Measurements from ENCODE around the gene LIMS4. TPM values are rescaled to one million over a fixed set of nuclear protein-coding genes. Genes with fewer than 3 reads are reported as not detected.
"Not testable (repeated sequence)": the region's sequence is repeated elsewhere in the genome, so short reads cannot be mapped to it uniquely, and the experiment has no call there.

Gene LIMS4
- total RNA-seq, result 1 to 10 TPM in 1 of 2 donors, under 1 TPM in 1; 0.55 to 3.2 TPM
- under 1 TPM; 0.54 to 0.98 TPM for polyA plus RNA-seq
- long read RNA-seq, donor 1, partial matches to known transcripts, result 0 of 1 reads
- long read RNA-seq, donor 1, other reads (novel, unspliced or antisense), result 0 of 1 reads
- long read RNA-seq, donor 2, result 0 reads
- long read RNA-seq, donor 3, result 0 reads
- long read RNA-seq, donor 4, result 0 reads
- long read RNA-seq, donor 5, result 0 reads

GRCh38 chr2:110472171-110473058 lies at the start of gene LIMS4:
Gene LIMS4 (minus strand): TSS chr2:110472816. CDS start chr2:110472778, 38 bp downstream.
- no CpG with 5 or more reads among the region's 29 CpGs for WGBS, 2 donors
- ATAC-seq (ENCODE audit: insufficient read depth, low FRiP score); H3K36me3 ChIP-seq (ENCODE audit: control insufficient read depth in 4 of 4, insufficient read depth in 4 of 4, low read length in 4 of 4); DNase-seq; H3K4me1 ChIP-seq (ENCODE audit: control insufficient read depth in 5 of 5, insufficient read depth in 5 of 5, low read length in 5 of 5); H3K27me3 ChIP-seq (ENCODE audit: control insufficient read depth in 3 of 3, insufficient read depth in 3 of 3, low read length in 2 of 3); H3K27ac ChIP-seq (ENCODE audit: low read depth in 1 of 2, low read length in 1 of 2); H3K9ac ChIP-seq (ENCODE audit: insufficient read depth in 1 of 2, low read length in 2 of 2); H3K9me3 ChIP-seq (ENCODE audit: control insufficient read depth in 4 of 4, insufficient read depth in 3 of 4, low read length in 3 of 4); H3K4me3 ChIP-seq: not testable (repeated sequence)

- not testable (repeated sequence) for H3K4me3 ChIP-seq; DNase-seq; H3K9me3 ChIP-seq (ENCODE audit: control insufficient read depth in 4 of 4, insufficient read depth in 3 of 4, low read length in 3 of 4); H3K27ac ChIP-seq (ENCODE audit: low read depth in 1 of 2, low read length in 1 of 2); H3K9ac ChIP-seq (ENCODE audit: insufficient read depth in 1 of 2, low read length in 2 of 2); H3K36me3 ChIP-seq (ENCODE audit: control insufficient read depth in 4 of 4, insufficient read depth in 4 of 4, low read length in 4 of 4); H3K4me1 ChIP-seq (ENCODE audit: control insufficient read depth in 5 of 5, insufficient read depth in 5 of 5, low read length in 5 of 5); H3K27me3 ChIP-seq (ENCODE audit: control insufficient read depth in 3 of 3, insufficient read depth in 3 of 3, low read length in 2 of 3)
- peak; percentile 75 for ATAC-seq (ENCODE audit: insufficient read depth, low FRiP score)
- WGBS, 2 donors, result no CpG with 5 or more reads among the region's 8 CpGs
Observed at GRCh38 chr2:110499755-110500377, 27.2 kb upstream of the LIMS4 start.

GRCh38 chr2:110496027-110496426 lies 23.4 kb upstream of the LIMS4 start:
- no CpG with 5 or more reads among the region's 6 CpGs for WGBS, 2 donors
- not testable (repeated sequence) for H3K36me3 ChIP-seq (ENCODE audit: control insufficient read depth in 4 of 4, insufficient read depth in 4 of 4, low read length in 4 of 4); H3K4me1 ChIP-seq (ENCODE audit: control insufficient read depth in 5 of 5, insufficient read depth in 5 of 5, low read length in 5 of 5); DNase-seq; H3K9me3 ChIP-seq (ENCODE audit: control insufficient read depth in 4 of 4, insufficient read depth in 3 of 4, low read length in 3 of 4); H3K27me3 ChIP-seq (ENCODE audit: control insufficient read depth in 3 of 3, insufficient read depth in 3 of 3, low read length in 2 of 3); H3K9ac ChIP-seq (ENCODE audit: insufficient read depth in 1 of 2, low read length in 2 of 2); H3K4me3 ChIP-seq; H3K27ac ChIP-seq (ENCODE audit: low read depth in 1 of 2, low read length in 1 of 2); ATAC-seq (ENCODE audit: insufficient read depth, low FRiP score)

GRCh38 chr2:110494488-110494887 lies 21.9 kb upstream of the LIMS4 start:
- H3K9me3 ChIP-seq (ENCODE audit: control insufficient read depth in 4 of 4, insufficient read depth in 3 of 4, low read length in 3 of 4); DNase-seq; H3K36me3 ChIP-seq (ENCODE audit: control insufficient read depth in 4 of 4, insufficient read depth in 4 of 4, low read length in 4 of 4); H3K4me1 ChIP-seq (ENCODE audit: control insufficient read depth in 5 of 5, insufficient read depth in 5 of 5, low read length in 5 of 5); H3K4me3 ChIP-seq; H3K27ac ChIP-seq (ENCODE audit: low read depth in 1 of 2, low read length in 1 of 2); H3K9ac ChIP-seq (ENCODE audit: insufficient read depth in 1 of 2, low read length in 2 of 2); H3K27me3 ChIP-seq (ENCODE audit: control insufficient read depth in 3 of 3, insufficient read depth in 3 of 3, low read length in 2 of 3); ATAC-seq (ENCODE audit: insufficient read depth, low FRiP score): not testable (repeated sequence)
- WGBS, 2 donors, result no CpG with 5 or more reads among the region's 3 CpGs

GRCh38 chr2:110488991-110489390 lies 16.4 kb upstream of the LIMS4 start:
- H3K9me3 ChIP-seq (ENCODE audit: control insufficient read depth in 4 of 4, insufficient read depth in 3 of 4, low read length in 3 of 4); H3K27ac ChIP-seq (ENCODE audit: low read depth in 1 of 2, low read length in 1 of 2); H3K4me3 ChIP-seq; H3K27me3 ChIP-seq (ENCODE audit: control insufficient read depth in 3 of 3, insufficient read depth in 3 of 3, low read length in 2 of 3); H3K36me3 ChIP-seq (ENCODE audit: control insufficient read depth in 4 of 4, insufficient read depth in 4 of 4, low read length in 4 of 4); ATAC-seq (ENCODE audit: insufficient read depth, low FRiP score); H3K4me1 ChIP-seq (ENCODE audit: control insufficient read depth in 5 of 5, insufficient read depth in 5 of 5, low read length in 5 of 5); DNase-seq; H3K9ac ChIP-seq (ENCODE audit: insufficient read depth in 1 of 2, low read length in 2 of 2): not testable (repeated sequence)
- WGBS, 2 donors, result no CpG with 5 or more reads among the region's 1 CpG

- H3K9me3 ChIP-seq (ENCODE audit: control insufficient read depth in 4 of 4, insufficient read depth in 3 of 4, low read length in 3 of 4); DNase-seq; H3K36me3 ChIP-seq (ENCODE audit: control insufficient read depth in 4 of 4, insufficient read depth in 4 of 4, low read length in 4 of 4); H3K27me3 ChIP-seq (ENCODE audit: control insufficient read depth in 3 of 3, insufficient read depth in 3 of 3, low read length in 2 of 3); H3K9ac ChIP-seq (ENCODE audit: insufficient read depth in 1 of 2, low read length in 2 of 2); H3K27ac ChIP-seq (ENCODE audit: low read depth in 1 of 2, low read length in 1 of 2); H3K4me1 ChIP-seq (ENCODE audit: control insufficient read depth in 5 of 5, insufficient read depth in 5 of 5, low read length in 5 of 5); H3K4me3 ChIP-seq; ATAC-seq (ENCODE audit: insufficient read depth, low FRiP score): not testable (repeated sequence)
- WGBS, 2 donors, result no CpG with 5 or more reads among the region's 4 CpGs
Observed at GRCh38 chr2:110482697-110483096, 10.1 kb upstream of the LIMS4 start.

- not testable (repeated sequence) for ATAC-seq (ENCODE audit: insufficient read depth, low FRiP score); H3K27me3 ChIP-seq (ENCODE audit: control insufficient read depth in 3 of 3, insufficient read depth in 3 of 3, low read length in 2 of 3); H3K4me3 ChIP-seq; H3K36me3 ChIP-seq (ENCODE audit: control insufficient read depth in 4 of 4, insufficient read depth in 4 of 4, low read length in 4 of 4); H3K4me1 ChIP-seq (ENCODE audit: control insufficient read depth in 5 of 5, insufficient read depth in 5 of 5, low read length in 5 of 5); H3K9me3 ChIP-seq (ENCODE audit: control insufficient read depth in 4 of 4, insufficient read depth in 3 of 4, low read length in 3 of 4); DNase-seq; H3K9ac ChIP-seq (ENCODE audit: insufficient read depth in 1 of 2, low read length in 2 of 2); H3K27ac ChIP-seq (ENCODE audit: low read depth in 1 of 2, low read length in 1 of 2)
- WGBS, 2 donors, result no CpG with 5 or more reads among the region's 3 CpGs
Observed at GRCh38 chr2:110481200-110481599, 8.6 kb upstream of the LIMS4 start.

GRCh38 chr2:110480084-110480483 lies 7.5 kb upstream of the LIMS4 start:
- not testable (repeated sequence) for H3K4me1 ChIP-seq (ENCODE audit: control insufficient read depth in 5 of 5, insufficient read depth in 5 of 5, low read length in 5 of 5); H3K9me3 ChIP-seq (ENCODE audit: control insufficient read depth in 4 of 4, insufficient read depth in 3 of 4, low read length in 3 of 4); H3K27me3 ChIP-seq (ENCODE audit: control insufficient read depth in 3 of 3, insufficient read depth in 3 of 3, low read length in 2 of 3); H3K27ac ChIP-seq (ENCODE audit: low read depth in 1 of 2, low read length in 1 of 2); H3K36me3 ChIP-seq (ENCODE audit: control insufficient read depth in 4 of 4, insufficient read depth in 4 of 4, low read length in 4 of 4); ATAC-seq (ENCODE audit: insufficient read depth, low FRiP score); DNase-seq; H3K9ac ChIP-seq (ENCODE audit: insufficient read depth in 1 of 2, low read length in 2 of 2); H3K4me3 ChIP-seq
- WGBS, 2 donors, result no CpG with 5 or more reads among the region's 4 CpGs

Data from lung (tissue), 14 donors.